HT1080 (cell line): ENCODE data around the gene KRT20. TPM values are rescaled to one million over a fixed set of nuclear protein-coding genes. Genes with fewer than 3 reads are reported as not detected.
"Not testable (repeated sequence)": the region's sequence is repeated elsewhere in the genome, so short reads cannot be mapped to it uniquely, and the experiment has no call there.

Source experiments
- DNase-seq: peaks from one replicate; pipeline ENCODE4 v3.0.0-alpha.2; 2015; ENCODE audit warnings: low read depth
- total RNA-seq: library from RNA; depleted of rRNA; stranded (reverse); fragments of >200 nt; shearing (Covaris generic); gene quantifications from 2 replicates; pipeline ENCODE4 v1.2.3, GENCODE V29; 2014

The KRT20 gene
- total RNA-seq, 1 experiment from 2014 or later: not detected

GRCh38 chr17:40901981-40902474 is 17.0 kb upstream of the KRT20 start:
- peak; percentile 42 for DNase-seq

GRCh38 chr17:40900809-40901356 is 15.8 kb upstream of the KRT20 start:
- no peak for DNase-seq

GRCh38 chr17:40896916-40897455 is 11.9 kb upstream of the KRT20 start:
- no peak for DNase-seq

GRCh38 chr17:40895106-40895730 is 10.2 kb upstream of the KRT20 start:
- DNase-seq: no peak

- no peak for DNase-seq
Measured at GRCh38 chr17:40888196-40888720, 3.2 kb upstream of the KRT20 start.

GRCh38 chr17:40886090-40886489 is 1.0 kb upstream of the KRT20 start:
- DNase-seq: peak; percentile 45

- no peak for DNase-seq
Measured at GRCh38 chr17:40883626-40884334, 1.3 kb downstream of the KRT20 start.

GRCh38 chr17:40883031-40883430 is 2.0 kb downstream of the KRT20 start:
- no peak for DNase-seq

- no peak for DNase-seq
Measured at GRCh38 chr17:40879026-40879425, 6.0 kb downstream of the KRT20 start.

- DNase-seq: no peak
Measured at GRCh38 chr17:40878044-40878443, 7.0 kb downstream of the KRT20 start.

GRCh38 chr17:40873801-40874200 is 11.2 kb downstream of the KRT20 start:
- no peak for DNase-seq

- DNase-seq: no peak
Measured at GRCh38 chr17:40873255-40873654, 11.8 kb downstream of the KRT20 start.

- DNase-seq: no peak
Measured at GRCh38 chr17:40872416-40872815, 12.6 kb downstream of the KRT20 start.

- no peak for DNase-seq
Measured at GRCh38 chr17:40871316-40871715, 13.7 kb downstream of the KRT20 start.

- DNase-seq: no peak
Measured at GRCh38 chr17:40870136-40870535, 14.9 kb downstream of the KRT20 start.

- DNase-seq: no peak
Measured at GRCh38 chr17:40866838-40867237, 18.2 kb downstream of the KRT20 start, which contains the start of gene KRT12. KRT12 (minus strand) TSS chr17:40867223; CDS start chr17:40867186, 37 bp downstream.

GRCh38 chr17:40864661-40865390 is 20.2 kb downstream of the KRT20 start:
- DNase-seq: peak; percentile 17

- DNase-seq: no peak
Measured at GRCh38 chr17:40862985-40863733, 21.9 kb downstream of the KRT20 start.

- no peak for DNase-seq
Measured at GRCh38 chr17:40859536-40859935, 25.5 kb downstream of the KRT20 start.

GRCh38 chr17:40858667-40859066 is 26.4 kb downstream of the KRT20 start:
- not testable (repeated sequence) for DNase-seq

GRCh38 chr17:40857535-40857934 is 27.5 kb downstream of the KRT20 start:
- DNase-seq: no peak
